RPMI8226 (cell line): Measurements from ENCODE around the gene NFIA.
A peak's percentile ranks its signal among the peaks of the same experiment; 100 is the strongest.

ENCODE experiments used
- DNase-seq: peaks from one replicate; pipeline ENCODE4 v3.0.0-alpha.2; 2015

The NFIA gene

DNA sequence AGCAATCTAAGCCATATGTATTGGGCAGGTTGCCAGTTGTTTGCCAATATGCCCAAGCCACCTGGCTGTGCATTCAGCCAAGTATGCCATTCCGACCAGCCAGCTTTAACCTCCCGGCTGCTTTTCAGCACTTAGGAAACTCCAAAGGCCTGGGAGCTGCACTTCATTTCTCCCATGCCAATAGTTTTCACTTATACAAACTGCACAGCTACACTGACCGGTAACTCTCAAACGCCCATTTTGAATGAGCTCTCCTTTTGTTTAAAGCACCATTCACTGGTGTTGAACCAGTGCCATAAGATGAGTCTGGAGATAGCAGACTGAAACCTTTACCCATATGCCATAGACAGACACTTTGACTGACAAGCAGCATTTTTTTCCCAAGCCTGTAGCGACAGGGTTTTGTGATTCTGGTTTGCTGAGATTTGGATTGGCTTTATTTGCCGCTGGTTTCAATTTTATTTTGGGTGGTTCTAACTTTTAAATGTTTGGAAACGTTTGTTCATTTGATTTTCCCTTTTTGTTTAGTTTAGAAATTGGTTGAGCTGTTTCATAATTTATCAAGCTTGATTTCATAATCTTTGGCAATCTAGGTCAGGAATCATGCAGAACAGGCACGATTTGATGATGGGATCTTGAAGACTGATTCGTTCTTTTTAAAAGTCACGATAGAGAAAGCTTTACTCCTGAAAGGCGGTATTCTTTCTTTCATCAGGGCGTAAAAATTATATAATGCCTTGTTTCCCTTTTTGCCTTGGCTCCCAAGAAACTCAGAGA lies 144.6 kb downstream of the NFIA start:
- peak; percentile 81 for DNase-seq

DNA sequence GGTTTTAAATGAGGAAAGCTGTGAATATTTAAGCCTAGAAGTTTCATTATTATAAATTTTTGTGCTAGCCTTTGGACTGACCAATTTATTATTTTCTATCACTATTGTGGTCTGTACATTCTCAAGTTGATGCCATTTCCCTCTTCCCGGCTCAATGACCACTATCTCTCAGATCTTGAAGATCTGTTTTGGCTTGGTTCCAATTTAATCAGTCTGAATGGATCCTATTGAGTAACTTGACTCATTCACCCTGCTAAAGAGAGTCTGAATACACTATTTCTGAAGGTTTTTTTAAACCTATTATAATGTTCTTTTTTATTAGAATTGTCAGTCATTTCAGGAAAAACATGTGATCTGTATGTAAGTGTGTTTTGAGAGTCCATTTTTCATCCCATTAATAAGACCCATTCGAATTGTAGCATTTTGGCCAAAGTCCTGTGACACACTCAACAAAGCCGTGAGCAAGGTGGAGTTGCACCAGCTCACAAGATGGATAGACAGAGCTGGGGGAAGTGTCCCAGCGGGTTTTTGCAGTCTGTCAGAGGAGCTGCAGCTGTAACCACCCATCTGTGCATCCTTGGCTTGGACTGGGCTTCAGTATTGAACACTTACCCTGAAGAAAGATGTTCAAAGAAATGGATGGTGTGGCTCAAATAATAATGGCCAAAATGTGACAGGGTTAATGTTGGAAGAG lies 145.6 kb downstream of the NFIA start:
- DNase-seq: no peak

GRCh38 chr1:61230523-61230922 lies 148.2 kb downstream of the NFIA start:
- no peak for DNase-seq

DNA sequence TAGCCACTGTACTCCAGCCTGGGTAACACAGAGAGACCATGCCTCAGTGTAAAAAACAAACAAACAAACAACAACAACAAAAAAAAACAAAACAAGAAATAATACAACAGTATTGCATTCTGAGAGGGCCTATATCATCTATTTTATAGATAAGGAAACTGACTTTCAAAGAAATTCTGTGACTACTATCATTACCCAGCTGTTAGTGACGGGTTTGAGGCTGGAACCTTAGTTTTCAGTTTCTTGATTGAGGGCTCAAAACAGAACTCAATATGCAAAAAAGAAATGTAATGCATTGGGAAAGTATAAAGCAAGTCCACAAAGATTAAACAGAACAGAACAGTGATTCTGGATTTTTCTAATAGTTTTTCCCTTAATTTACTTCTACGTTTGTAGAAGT lies 149.4 kb downstream of the NFIA start:
- no peak for DNase-seq

DNA sequence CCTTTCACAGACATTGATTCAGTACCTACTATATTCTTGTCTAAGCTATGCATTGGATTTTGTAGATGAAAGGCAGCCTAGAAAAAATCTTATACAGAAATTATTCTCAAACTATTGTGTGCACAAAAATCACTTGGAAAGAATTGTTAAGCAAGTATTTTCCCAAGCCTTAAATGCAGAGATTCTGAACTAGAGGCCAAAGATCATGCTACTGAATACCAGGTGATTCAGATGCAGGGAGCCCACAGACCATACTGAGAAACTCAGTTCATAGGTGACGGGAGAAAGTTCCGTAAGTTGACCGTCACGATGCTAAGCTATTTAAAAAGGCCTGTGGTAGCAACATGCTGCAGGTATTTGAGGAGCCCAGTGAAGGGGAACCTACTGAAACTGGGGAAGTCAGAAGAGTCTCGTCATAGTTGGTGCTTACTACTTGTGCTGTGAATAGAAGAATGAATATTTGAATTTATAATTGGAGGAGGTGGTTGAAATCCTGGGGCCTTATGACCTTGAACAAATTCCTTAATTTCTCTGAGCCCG lies 150.8 kb downstream of the NFIA start:
- no peak for DNase-seq

GRCh38 chr1:61234587-61234919 lies 152.2 kb downstream of the NFIA start:
- DNase-seq: no peak

DNA sequence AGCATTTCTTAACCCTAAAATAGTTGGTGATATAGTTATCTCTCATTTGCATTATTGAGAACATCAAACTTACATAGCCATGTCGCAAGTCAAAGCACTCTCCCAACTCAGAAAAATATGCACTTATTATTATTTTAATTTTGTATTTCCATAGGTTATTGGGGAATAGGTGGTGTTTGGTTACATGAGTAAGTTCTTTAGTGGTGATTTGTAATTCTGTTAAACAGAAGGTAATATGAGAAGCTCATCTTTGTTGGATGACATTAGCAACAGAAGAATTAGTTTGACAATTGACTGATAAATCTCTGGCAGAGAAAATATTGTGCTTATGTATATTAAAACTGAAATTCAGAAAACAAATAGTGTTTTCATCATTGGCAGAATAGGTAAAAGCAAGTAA lies 154.8 kb downstream of the NFIA start:
- DNase-seq: no peak

DNA sequence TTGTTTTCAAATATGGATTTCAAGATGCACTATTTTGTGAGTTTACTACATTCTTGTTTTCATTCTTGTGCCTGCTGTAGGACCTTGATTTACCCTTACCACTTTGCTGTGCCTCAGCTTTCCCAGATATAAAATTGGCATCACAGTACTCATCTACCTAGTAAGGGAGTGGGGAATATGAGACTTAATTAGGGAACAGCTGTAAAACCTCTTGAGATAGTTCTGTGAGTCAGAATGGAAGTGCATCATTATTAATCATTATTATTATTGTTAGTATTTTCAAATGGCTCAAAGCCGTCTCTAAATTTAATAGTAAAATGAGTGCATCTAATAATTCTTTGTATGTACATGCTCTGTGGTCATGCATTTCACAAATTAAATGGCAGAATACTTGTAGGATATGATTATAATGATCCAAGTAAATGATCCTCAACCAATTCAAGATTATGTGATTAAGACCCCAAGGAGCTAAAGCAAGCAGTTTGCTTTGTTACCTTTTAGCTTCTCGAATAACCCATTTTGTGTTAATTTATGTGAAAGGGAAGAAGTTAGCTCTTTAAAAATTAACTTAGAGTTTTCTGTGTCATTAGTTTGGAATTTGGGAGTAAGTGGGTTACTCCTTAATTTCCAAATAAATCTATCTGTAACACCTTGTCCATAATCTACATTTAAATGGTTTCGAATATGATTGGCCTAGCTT lies 155.4 kb downstream of the NFIA start:
- DNase-seq: no peak

GRCh38 chr1:61238359-61238665 lies 156.0 kb downstream of the NFIA start:
- no peak for DNase-seq

DNA sequence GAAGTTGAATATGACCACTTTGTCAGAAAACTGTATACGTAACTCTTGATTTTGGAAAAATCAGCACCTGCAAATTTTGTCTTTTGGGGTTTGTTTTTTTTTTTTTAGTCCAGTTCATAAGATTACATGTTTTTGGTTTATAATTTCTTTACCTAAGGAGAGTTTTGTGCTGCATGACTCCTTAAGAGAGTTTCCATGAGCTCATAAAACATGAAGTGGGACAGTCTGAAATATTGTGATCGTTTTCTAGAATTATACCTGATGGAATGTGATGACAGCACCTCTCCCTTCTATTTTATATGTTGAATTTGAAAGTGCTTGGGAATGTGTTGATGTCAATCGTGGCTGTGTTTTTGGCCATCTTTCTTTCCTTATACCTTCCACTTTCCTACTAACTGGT lies 158.5 kb downstream of the NFIA start:
- DNase-seq: no peak

GRCh38 chr1:61241411-61241838 lies 159.1 kb downstream of the NFIA start:
- DNase-seq: peak; percentile 59

GRCh38 chr1:61241973-61242381 lies 159.6 kb downstream of the NFIA start:
- no peak for DNase-seq

DNA sequence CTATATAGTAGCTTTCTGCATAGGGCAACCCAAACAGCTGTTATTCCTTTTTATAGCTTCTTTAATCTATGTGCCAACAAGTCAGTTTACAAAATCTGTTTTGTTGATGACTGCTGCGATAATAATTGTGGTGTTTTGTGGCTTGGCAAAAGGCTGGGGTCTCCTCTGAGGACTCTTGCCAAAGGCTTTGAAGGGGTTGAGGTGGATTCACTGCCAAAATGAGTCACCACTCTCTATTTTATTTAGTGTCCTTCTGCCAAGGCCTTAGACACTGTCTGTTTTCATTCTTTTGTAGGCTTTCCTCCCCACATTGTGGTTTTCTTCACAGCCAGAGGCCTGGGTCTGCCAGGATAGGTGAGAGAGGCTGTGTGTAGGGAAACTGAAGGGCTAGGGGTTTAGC lies 161.8 kb downstream of the NFIA start:
- DNase-seq: peak; percentile 73

GRCh38 chr1:61245696-61246400 lies 163.5 kb downstream of the NFIA start:
- DNase-seq: peak; percentile 81

- DNase-seq: no peak
Observed at GRCh38 chr1:61247051-61247825, 164.9 kb downstream of the NFIA start.

DNA sequence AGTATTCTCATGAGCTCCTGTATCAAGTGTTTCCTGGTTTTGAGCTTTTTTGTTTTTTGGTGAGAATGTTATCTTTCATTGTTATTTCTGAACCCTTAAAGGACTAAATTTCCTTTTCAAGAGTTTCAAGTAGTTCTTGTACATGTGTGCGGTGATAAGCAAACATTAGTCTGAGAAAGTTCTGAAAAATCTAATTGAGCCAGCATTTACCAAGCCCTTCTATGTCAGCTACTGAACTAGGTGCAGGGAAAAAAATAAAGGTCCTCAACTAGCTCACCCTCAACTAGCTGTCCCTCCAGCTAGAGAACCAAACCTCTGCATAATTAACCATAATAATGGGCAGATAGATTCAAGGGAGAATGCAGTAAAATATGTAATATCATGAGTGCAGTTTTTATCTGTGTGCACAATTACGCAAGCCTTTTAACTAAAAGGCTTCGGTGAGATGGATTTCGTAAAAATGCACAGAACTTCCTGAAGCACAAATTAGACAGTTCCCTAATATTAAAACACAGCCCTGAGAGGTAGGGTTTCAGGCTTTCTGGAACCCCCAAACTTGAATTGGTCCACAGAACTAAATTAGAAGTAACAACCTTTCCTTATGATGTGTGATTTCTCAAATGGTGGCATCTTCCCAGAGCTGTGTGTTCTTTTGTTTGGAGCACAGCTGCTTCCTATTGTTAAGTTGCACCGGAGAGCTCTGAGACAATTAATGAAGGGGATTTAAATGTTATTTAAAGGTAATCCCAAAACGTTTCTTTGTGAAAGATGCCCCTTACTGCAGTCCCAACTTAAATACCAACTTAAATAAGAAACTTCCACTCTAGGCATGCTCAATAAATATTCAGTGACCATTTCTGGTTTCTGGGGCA lies 165.8 kb downstream of the NFIA start:
- DNase-seq: no peak

DNA sequence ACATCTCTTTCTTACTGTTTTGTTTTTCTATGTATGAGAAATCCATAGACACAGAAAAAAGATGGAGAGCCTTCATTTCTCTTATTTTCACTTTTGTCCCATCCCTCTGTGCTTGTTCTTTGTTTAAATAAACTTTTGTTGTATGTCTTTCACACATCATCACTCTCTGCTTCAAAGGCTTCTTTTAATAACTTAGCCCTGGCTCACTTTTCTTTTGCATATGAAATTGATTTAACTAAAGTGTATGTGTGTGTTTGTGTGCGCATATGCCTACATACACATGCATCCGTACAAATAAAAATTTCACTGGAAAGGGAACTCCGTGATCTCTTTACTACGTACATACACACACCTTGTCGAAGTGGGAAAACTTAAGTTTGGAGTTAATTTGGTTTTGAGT lies 168.6 kb downstream of the NFIA start:
- DNase-seq: no peak

DNA sequence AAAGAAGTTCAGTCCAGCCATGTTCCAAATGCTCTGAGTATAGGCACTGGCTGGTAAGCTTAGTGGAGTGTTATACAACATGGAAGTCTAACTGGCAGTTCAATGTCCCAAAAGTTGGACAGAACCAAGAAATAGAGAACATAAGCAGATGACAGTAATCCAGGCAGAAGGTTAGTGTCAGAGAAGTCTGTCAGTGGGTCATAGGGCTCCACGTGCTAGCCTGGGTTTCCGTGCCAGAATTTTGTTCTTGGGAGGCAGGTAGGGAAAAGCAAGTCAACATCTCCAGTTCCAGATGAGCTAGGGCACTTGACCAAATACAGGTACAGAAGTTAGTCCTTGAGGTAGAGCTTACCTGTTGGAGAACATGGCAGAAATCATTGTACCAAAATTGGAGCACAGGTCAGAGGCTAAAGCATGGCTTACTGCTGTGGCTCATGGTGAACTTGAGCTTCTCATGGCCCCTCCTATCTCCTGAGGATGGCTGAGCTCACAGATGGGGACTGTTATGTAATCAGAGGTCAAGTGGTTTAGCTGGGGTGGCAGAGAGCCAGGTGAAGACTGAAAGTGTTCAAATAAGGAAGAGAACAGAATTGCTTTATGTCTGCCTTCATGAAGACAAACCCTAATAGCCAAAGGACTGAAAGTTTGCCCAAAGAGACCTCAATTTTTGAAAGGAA lies 170.8 kb downstream of the NFIA start:
- DNase-seq: peak; percentile 97

- DNase-seq: no peak
Observed at GRCh38 chr1:61253912-61254633, 171.7 kb downstream of the NFIA start.
